ENCODE measurements around the gene DEPDC7.
"Not testable (repeated sequence)": the region's sequence is repeated elsewhere in the genome, so short reads cannot be mapped to it uniquely, and the experiment has no call there.

The DEPDC7 gene

DNA sequence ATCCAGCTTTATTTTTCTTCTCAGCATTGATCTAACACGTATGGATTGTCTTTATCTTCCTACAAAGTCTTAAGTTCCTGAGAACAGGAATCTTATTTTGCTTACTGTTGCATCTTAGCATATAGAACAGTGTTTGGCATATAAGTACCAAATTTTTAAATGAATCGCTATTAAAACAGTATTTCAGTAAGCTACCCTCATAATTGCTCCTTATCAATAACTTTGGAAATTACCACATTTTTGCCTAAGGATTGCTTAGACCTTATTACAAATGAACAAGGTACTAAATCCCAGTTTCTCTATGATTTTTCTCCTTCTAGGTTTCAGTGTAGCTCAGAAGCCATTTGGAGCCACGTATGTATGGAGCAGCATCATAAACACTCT is 9.7 kb downstream of the DEPDC7 start:
- no peak for DNase-seq (ENCODE audit: low read depth, low spot score)

- no peak for DNase-seq (ENCODE audit: low read depth, low spot score)
These were observed 11.6 kb downstream of the DEPDC7 start for GRCh38 chr11:33027233-33027632.

GRCh38 chr11:33027846-33028536 is 12.3 kb downstream of the DEPDC7 start:
- no peak for DNase-seq (ENCODE audit: low read depth, low spot score)

GRCh38 chr11:33028537-33028914 is 12.8 kb downstream of the DEPDC7 start:
- DNase-seq (ENCODE audit: low read depth, low spot score), result no peak

DNA sequence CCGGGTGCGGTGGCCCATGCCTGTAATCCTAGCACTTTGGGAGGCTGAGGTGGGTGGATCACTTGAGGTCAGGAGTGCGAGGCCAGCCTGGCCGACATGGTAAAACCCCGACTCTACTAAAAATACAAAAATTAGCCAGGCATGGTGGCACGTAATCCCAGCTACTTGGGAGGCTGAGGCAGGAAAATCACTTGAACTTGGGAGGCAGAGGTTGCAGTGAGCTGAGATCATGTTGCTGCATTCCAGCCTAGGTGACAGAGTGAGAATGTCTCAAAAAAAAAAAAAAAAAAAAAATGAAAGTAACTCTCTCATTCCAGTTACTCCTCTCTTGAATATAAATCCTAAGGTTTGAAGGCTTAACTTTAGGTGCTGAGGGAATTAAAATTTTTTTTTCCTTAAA is 13.5 kb downstream of the DEPDC7 start:
- DNase-seq (ENCODE audit: low read depth, low spot score), result not testable (repeated sequence)

GRCh38 chr11:33033493-33033892 is 17.8 kb downstream of the DEPDC7 start:
- DNase-seq (ENCODE audit: low read depth, low spot score), result no peak

DNA sequence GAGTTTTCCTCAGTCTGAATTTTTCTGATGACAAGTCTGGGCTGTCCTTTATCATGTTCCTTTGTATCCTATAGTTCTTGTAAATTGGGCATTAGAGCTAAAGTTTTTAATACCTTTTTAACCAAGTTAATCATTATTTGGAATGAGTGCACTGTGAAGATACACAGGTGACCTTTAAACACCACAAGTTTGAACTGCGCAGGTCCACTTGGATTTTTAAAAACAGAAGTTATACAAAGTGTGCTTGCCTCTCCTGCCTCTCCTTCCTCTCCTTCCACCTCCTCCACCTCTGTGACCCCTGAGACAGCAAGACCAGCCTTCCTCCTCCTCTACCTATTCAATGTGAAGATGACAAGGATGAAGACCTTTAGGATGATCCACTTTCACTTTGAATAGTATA is 19.3 kb downstream of the DEPDC7 start:
- no peak for DNase-seq (ENCODE audit: low read depth, low spot score)

DNA sequence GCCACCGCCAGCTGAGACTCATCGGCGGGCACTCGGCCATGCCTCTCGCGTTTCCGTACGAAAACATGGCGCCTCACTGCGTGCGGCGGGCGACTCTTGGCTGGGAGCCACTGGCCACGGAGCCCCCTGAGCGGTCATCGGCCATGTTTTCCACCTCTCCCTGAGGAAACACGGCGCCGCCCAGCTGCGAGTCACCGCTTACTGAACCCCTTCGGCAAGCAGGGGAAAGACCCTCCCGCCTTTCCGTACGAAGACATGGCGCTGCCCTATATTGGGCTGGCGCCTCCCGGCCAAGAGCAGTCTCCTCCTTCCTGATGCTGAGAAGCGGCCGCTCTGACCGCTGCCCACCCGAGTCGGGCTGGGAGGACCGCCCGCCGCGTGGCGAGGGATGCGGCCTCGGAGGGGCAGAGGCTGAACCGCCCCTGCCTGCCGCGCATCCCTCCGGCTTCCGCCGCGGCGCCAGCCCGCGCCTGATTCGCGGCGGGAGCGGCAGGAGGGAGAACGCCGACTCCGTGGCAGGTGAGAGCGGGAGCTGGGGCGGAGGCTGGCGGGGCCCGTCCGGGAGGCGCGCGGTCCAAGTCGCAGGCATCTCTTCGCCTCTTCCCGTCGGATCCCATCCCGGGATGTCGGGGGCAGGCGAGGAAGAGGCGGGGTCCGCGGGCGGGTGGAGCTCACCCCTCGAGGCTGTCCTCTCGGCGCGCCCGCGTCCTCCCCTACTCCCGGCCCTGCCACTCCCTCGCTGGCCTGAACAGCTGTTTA is 23.8 kb downstream of the DEPDC7 start, which contains the start of gene TCP11L1:
Gene TCP11L1, plus strand, starts transcription at position 299 of the 759 bp plus-strand sequence. CDS start 4,202 bp downstream, outside the sequence.
- peak; percentile 97 for DNase-seq (ENCODE audit: low read depth, low spot score)

DNA sequence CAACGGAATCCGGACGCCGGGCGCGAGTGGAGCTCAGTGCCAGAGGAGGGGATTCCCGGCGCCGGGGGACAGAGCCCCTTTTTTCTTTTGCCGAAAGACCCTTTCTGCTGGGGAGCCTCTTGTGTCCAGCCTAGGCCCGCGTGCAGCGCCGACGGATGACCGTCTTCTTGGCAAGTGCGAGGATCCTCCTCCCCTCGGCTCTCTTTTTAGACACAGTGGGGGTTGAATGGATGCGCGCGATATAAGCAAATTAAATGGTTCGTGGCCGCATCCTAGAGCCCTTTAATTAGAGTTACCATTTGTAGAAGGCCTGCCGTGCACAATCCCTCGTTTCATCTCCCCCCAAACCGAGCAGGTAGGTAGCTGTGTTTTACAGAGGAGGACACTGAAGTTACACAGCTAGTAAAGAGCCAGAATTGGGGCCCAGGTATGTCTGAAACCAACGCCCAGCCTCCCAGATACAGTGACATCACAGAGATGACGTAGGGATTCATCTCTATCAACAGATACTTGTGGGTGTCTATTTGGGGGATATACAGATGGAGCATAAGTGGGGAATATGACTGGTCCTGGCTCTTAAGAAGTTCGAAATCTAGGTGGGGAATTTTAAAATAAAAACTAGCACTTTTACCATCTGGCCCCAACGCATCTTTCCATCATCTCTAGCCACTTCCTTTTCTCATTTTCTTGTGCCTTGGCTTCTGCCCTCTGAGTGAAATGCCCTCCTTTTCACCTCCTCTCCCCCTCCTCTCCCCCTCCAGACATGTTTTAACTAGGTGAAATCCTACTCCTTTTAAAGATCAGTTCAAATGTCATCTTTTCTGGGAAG is 24.6 kb downstream of the DEPDC7 start:
- DNase-seq (ENCODE audit: low read depth, low spot score), result no peak

- DNase-seq (ENCODE audit: low read depth, low spot score), result no peak
These were observed 25.3 kb downstream of the DEPDC7 start for GRCh38 chr11:33040862-33041453.

DNA sequence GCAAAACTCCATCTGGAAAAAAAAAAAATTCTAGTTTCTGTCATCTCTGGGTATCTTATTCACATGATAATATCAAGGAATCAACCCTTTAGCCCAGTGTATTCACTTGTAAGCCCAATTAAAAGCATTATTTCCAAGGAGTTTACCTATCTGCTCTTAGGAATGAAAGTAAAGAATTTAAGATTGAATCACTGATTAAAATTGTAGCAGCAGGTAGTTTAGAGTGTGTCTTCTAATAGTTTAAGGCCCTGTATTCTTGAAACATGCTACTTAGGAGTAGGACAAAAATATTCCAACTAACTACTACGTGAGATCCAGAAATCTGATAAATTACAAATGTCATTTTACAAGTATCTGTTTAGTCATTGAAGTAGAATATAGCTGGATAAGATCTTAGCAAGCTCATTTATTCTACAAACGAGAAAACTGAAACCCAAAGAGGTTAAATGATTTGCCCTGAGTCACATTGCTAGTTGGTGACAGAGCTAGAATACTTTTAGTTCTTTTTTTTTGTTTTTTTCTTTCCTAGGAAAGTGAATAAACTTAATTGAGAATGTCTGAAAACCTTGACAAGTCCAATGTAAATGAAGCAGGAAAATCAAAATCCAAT is 27.6 kb downstream of the DEPDC7 start:
- DNase-seq (ENCODE audit: low read depth, low spot score), result no peak

GRCh38 chr11:33044285-33044756 is 28.6 kb downstream of the DEPDC7 start:
- DNase-seq (ENCODE audit: low read depth, low spot score), result no peak

DNA sequence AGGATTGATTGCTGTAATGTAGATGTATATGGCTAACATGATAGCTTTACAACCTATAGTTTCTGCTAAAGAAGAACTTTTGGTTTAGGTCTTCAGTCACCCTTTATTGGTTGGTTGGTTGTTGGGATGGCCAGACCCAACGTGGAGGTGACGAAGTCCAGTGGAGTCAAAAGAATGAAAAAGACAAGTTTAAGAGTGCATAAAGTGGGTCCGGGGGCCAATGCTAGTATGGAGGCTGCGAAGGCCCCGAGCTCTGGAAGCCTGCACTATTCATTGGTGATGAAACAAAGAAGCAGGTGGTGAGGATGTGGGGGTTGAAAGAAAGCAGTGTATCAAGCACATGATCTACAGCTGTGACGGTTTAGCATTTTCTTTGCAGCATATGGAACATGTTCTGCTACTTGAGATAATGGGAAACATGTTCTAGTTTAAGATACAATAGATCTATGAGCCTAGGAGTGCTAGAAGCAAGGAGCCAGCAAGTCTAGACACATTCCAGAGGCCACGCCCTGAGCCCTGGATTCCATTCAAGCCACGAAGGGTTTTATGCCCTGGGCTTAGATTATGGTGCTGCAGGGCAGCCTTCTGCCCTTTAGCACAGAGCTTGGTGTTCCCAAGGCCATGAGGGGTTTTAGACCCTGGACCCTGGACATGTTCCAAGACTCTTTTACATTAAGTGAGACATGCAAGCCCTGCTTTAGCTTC is 30.0 kb downstream of the DEPDC7 start:
- DNase-seq (ENCODE audit: low read depth, low spot score), result peak; percentile 31

- not testable (repeated sequence) for DNase-seq (ENCODE audit: low read depth, low spot score)
These were observed 33.0 kb downstream of the DEPDC7 start for GRCh38 chr11:33048701-33049100.

GRCh38 chr11:33049565-33050408 is 34.1 kb downstream of the DEPDC7 start:
- peak; percentile 78 for DNase-seq (ENCODE audit: low read depth, low spot score)

DNA sequence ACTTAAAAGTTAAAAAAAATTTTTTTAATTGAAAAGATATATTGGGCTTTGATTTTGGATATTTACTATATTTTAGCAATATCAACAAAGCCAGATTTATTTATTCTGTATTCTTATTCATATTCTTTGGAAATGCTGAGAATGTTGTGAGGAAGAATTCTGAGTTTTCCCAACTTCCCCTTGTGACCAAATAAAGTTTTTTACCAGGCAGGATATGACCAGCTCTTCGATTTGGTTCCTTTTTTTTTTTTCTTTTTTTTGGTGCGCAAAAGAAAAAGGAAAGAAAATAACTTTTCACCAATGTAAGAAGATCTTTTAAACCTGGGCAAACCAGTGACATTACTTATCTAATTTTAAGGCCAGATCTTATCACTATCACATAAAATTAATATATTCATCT is 36.6 kb downstream of the DEPDC7 start:
- no peak for DNase-seq (ENCODE audit: low read depth, low spot score)

DNA sequence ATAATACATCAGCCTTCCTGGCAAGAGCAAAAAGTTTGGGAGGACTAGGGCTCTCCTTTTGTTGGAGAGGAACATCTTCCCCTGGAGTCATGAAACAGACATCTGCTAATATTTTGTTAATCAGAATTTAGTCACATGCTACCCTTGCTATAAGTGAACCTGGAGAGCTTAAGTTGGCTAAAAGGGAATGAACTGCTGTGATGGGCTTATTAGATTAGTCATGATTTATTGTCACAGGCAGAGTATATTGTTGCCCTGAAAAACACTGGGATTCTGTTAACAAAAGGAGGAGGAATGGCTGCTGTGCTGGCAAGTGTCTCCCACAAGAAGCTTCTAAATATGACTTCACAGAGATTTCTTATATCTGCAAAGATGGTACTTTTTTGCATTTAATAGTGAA is 39.7 kb downstream of the DEPDC7 start:
- no peak for DNase-seq (ENCODE audit: low read depth, low spot score)

- no peak for DNase-seq (ENCODE audit: low read depth, low spot score)
These were observed 41.6 kb downstream of the DEPDC7 start for GRCh38 chr11:33057284-33057683.

GRCh38 chr11:33059331-33060007 is 43.8 kb downstream of the DEPDC7 start:
- DNase-seq (ENCODE audit: low read depth, low spot score), result no peak

Data from ELF-1 (cell line).